ENCODE data around the gene ARL15.

ARL15 gene

GRCh38 chr5:54146916-54147315 lies 163.5 kb downstream of the ARL15 start:
- no peak for DNase-seq

- DNase-seq: no peak
Observed at GRCh38 chr5:54146390-54146789, 164.0 kb downstream of the ARL15 start.

GRCh38 chr5:54140247-54140840 lies 170.0 kb downstream of the ARL15 start:
- DNase-seq: no peak

GRCh38 chr5:54136516-54137440 lies 173.6 kb downstream of the ARL15 start:
- no peak for DNase-seq

GRCh38 chr5:54135042-54135441 lies 175.3 kb downstream of the ARL15 start:
- DNase-seq: no peak

- DNase-seq: no peak
Observed at GRCh38 chr5:54133917-54134316, 176.5 kb downstream of the ARL15 start.

GRCh38 chr5:54120473-54120872 lies 189.9 kb downstream of the ARL15 start:
- DNase-seq: no peak

- no peak for DNase-seq
Observed at GRCh38 chr5:54117957-54118356, 192.4 kb downstream of the ARL15 start.

GRCh38 chr5:54115735-54116403 lies 194.5 kb downstream of the ARL15 start:
- no peak for DNase-seq

GRCh38 chr5:54113060-54113459 lies 197.3 kb downstream of the ARL15 start:
- DNase-seq: no peak

GRCh38 chr5:54109626-54110330 lies 200.6 kb downstream of the ARL15 start:
- DNase-seq: no peak

GRCh38 chr5:54108136-54108535 lies 202.2 kb downstream of the ARL15 start:
- no peak for DNase-seq

GRCh38 chr5:54103871-54104270 lies 206.5 kb downstream of the ARL15 start:
- DNase-seq: no peak

GRCh38 chr5:54098267-54098666 lies 212.1 kb downstream of the ARL15 start:
- no peak for DNase-seq

- DNase-seq: no peak
Observed at GRCh38 chr5:54095969-54096368, 214.4 kb downstream of the ARL15 start.

- DNase-seq: no peak
Observed at GRCh38 chr5:54094706-54095105, 215.7 kb downstream of the ARL15 start.

GRCh38 chr5:54093861-54094260 lies 216.5 kb downstream of the ARL15 start:
- no peak for DNase-seq

- no peak for DNase-seq
Observed at GRCh38 chr5:54093081-54093492, 217.3 kb downstream of the ARL15 start.

- no peak for DNase-seq
Observed at GRCh38 chr5:54091307-54092130, 218.9 kb downstream of the ARL15 start.

GRCh38 chr5:54090495-54091120 lies 219.8 kb downstream of the ARL15 start:
- DNase-seq: no peak

- DNase-seq: no peak
Observed at GRCh38 chr5:54088081-54088480, 222.3 kb downstream of the ARL15 start.

- DNase-seq: no peak
Observed at GRCh38 chr5:54087436-54087835, 222.9 kb downstream of the ARL15 start.
